Thoracic aorta (tissue), 2 donors: Measurements from ENCODE around the gene CAPZA2. TPM values are rescaled to one million over a fixed set of nuclear protein-coding genes. Genes with fewer than 3 reads are reported as not detected.
A peak's percentile ranks its signal among the peaks of the same experiment; 100 is the strongest.

Experiments used
- ATAC-seq: fragments of 150-250 bp; one replicate; pipeline ENCODE4 v1.8.0; 2017; ENCODE audit warnings: low read depth; ENCODE audit not compliant: insufficient number of reproducible peaks, low FRiP score
- DNase-seq: peaks from one replicate; pipeline ENCODE4 v3.0.0-alpha.2; 2020; ENCODE audit warnings: low spot score
- H3K27ac ChIP-seq, 2 donors: fragments of 200-600 bp; sonication (generic); 1 replicate in 1 of 2; 2 replicates in 1 of 2; pipeline ENCODE4 v1.5.1; 2016; ENCODE audit warnings: mild to moderate bottlenecking in 2 of 2, moderate library complexity in 2 of 2
- H3K27me3 ChIP-seq: fragments of 200-600 bp; sonication (generic); replicated peaks from 2 replicates; pipeline ENCODE4 v1.6.0; 2016; ENCODE audit warnings: mild to moderate bottlenecking; ENCODE audit not compliant: insufficient read depth
- H3K36me3 ChIP-seq: fragments of 200-600 bp; sonication (generic); one replicate; pipeline ENCODE4 v1.5.1; 2016
- H3K4me1 ChIP-seq, 2 donors: fragments of 200-600 bp; sonication (generic); 1 replicate in 1 of 2; 2 replicates in 1 of 2; pipeline versions ENCODE4 v1.5.1 to v1.6.0; 2016; ENCODE audit warnings: low read depth in 2 of 2, mild to moderate bottlenecking in 1 of 2; ENCODE audit not compliant: control insufficient read depth in 1 of 2
- H3K4me3 ChIP-seq: fragments of 200-600 bp; sonication (generic); 2 replicates; pipeline ENCODE4 v1.5.1; 2016; ENCODE audit warnings: mild to moderate bottlenecking
- H3K9me3 ChIP-seq: fragments of 200-600 bp; sonication (generic); 2 replicates; pipeline ENCODE4 v1.5.1; 2016
- CTCF ChIP-seq: fragments of 200-600 bp; sonication (generic); IDR thresholded peaks from one replicate; pipeline ENCODE4 v1.5.1; 2019; ENCODE audit warnings: antibody characterized with exemption
- total RNA-seq, 2 donors: library from RNA; depleted of rRNA; stranded (reverse); fragments of >200 nt; gene quantifications; one replicate each; pipeline versions ENCODE4 v1.1.0 to v1.2.3, GENCODE V29; 2016

Gene CAPZA2
- total RNA-seq, 2 donors from 2014 or later, result 69.0 to 141 TPM

GRCh38 chr7:116948934-116949333, 86.5 kb downstream of the CAPZA2 start:
- Histone ChIP-seq H3K4me3 (no peak overlapping the region), H3K4me1 (peaks cover 16 to 30% of the 10 kb centered on the region in 2 donors), H3K27me3 (no peaks in the 10 kb centered on the region), H3K27ac (peak overlapping the region in 1 of 2 donors; percentile 9), H3K36me3 (no peaks in the 10 kb centered on the region), H3K9me3 (no peaks in the 10 kb centered on the region)
- no peak for DNase-seq
- no peak for ATAC-seq
- no peak for TF ChIP-seq CTCF

DNA sequence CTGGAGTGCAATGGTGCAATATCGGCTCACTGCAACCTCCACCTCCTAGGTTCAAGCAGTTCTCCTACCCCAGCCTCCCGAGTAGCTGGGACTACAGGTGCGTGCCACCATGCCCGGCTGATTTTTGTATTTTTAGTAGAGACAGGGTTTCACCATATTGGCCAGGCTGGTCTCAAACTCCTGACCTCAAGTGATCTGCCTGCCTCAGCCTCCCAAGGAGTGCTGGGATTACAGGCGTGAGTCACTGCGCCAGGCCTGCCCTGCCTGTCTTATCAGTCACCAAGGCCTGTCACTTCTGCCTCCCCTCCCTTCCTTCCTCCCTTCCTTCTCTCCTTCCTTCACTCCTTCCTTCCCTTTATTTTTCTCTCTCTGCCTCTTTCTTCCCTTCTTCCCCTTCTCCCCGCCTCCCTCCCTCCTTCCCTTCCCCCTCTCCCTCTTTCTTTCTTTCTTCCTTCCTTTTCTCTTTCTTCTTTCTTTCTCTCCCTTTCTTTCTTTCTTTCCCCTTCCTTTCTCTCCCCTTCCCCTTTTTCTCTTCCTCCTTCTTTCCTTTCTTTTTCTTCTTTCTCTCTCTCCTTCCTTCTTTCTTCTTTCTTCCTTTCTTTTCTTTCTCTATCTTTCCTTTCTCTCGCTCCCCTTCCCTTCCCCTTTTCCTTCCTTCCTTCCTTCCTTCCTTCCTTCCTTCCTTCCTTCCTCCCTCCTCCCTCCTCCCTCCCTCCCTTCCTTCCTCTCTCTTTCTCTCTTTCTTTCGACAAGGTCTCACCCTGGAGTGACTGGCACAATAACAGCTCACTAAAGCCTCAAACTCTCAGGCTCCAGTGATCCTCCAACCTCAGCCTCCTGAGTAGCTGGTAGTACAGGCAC, 87.8 kb downstream of the CAPZA2 start:
- DNase-seq (no peak), ATAC-seq (no peak)
- no peak for TF ChIP-seq CTCF
- no peaks in the 10 kb centered on the region for H3K9me3 ChIP-seq
- H3K4me3 ChIP-seq, result no peak overlapping the region
- peak overlapping the region; percentile 0 to 4 for H3K27ac ChIP-seq
- peaks cover 16 to 32% of the 10 kb centered on the region in 2 donors for H3K4me1 ChIP-seq
- no peaks in the 10 kb centered on the region for H3K36me3 ChIP-seq
- no peaks in the 10 kb centered on the region for H3K27me3 ChIP-seq

DNA sequence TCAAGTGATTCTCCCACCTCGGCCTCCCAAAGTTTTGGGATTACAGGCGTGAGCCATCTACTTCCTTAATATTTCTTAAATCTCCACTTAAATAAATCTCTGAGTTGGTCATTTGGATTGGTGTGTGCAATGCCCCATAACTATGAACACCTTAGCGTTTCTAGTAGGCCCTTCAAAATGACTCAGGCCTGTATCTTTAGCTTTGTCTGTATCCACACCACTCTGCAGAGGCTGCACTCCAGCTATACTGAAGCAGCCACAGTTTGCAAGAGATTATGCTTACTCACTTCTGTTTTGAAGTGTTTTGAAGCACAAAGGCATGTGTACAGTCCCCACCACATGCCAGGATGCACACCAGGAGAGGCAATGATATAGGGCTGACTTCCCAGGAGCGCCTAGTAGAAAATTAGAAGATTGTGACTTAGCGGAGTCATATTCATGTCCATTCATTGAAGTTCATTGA, 88.5 kb downstream of the CAPZA2 start:
- H3K9me3 ChIP-seq, result no peaks in the 10 kb centered on the region
- H3K27me3 ChIP-seq, result no peaks in the 10 kb centered on the region
- H3K4me1 ChIP-seq, result peaks cover 22 to 39% of the 10 kb centered on the region in 2 donors
- TF ChIP-seq CTCF, result no peak
- H3K36me3 ChIP-seq, result no peaks in the 10 kb centered on the region
- H3K4me3 ChIP-seq, result no peak overlapping the region
- DNase-seq (no peak), ATAC-seq (no peak)
- H3K27ac ChIP-seq, result peak overlapping the region; percentile 0 to 4

DNA sequence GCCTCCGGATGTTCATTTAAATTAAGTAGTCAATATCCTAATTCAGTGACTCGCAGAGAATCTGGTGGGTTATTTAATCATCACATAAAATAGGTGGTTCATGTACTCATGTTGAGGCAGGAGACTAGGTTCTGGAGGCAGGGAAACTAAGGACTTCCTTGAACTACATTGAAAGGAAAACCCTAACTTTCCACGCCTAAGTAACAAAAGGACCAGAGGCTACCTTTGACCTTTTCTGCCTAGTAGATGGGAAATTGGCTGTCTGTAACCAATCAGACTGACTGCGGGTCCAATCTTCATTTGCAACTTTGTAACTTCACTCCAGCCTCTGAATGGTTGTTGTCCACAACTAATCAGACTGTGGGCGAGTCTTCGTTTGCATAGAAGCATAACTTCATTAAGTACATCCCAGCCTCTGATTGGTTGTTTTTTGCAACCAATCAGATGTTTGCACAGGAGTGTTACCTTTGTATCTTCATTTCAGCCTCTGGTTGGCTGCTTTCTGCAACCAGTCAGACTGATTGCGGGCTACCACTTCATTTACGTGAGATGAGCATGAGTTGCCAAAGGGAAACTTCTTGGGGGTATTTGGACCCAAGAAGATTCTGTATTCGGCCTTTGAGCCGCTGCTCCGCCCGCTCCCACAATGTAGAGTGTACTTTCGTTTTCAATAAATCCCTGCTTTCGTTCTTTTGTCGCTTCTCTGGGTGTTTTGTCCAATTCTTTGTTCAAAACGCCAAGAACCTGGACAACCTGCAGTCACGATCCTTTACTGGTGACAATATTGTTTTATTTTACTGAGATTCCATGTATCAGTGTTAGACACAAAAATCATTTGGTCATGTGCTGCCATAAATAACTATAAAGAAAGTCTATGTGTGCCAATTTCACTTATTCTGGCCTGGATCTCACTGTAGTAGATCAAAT, 89.2 kb downstream of the CAPZA2 start:
- ATAC-seq (no peak), DNase-seq (no peak)
- no peaks in the 10 kb centered on the region for H3K27me3 ChIP-seq
- no peaks in the 10 kb centered on the region for H3K36me3 ChIP-seq
- H3K9me3 ChIP-seq, result no peaks in the 10 kb centered on the region
- TF ChIP-seq CTCF, result no peak
- no peak overlapping the region for H3K4me3 ChIP-seq
- H3K4me1 ChIP-seq, result peaks cover 28 to 46% of the 10 kb centered on the region in 2 donors
- peak overlapping the region; percentile 90 to 100 for H3K27ac ChIP-seq
